ENCODE measurements around the gene CCL25.
"Not testable (repeated sequence)": the region's sequence is repeated elsewhere in the genome, so short reads cannot be mapped to it uniquely, and the experiment has no call there.

Gene CCL25

DNA sequence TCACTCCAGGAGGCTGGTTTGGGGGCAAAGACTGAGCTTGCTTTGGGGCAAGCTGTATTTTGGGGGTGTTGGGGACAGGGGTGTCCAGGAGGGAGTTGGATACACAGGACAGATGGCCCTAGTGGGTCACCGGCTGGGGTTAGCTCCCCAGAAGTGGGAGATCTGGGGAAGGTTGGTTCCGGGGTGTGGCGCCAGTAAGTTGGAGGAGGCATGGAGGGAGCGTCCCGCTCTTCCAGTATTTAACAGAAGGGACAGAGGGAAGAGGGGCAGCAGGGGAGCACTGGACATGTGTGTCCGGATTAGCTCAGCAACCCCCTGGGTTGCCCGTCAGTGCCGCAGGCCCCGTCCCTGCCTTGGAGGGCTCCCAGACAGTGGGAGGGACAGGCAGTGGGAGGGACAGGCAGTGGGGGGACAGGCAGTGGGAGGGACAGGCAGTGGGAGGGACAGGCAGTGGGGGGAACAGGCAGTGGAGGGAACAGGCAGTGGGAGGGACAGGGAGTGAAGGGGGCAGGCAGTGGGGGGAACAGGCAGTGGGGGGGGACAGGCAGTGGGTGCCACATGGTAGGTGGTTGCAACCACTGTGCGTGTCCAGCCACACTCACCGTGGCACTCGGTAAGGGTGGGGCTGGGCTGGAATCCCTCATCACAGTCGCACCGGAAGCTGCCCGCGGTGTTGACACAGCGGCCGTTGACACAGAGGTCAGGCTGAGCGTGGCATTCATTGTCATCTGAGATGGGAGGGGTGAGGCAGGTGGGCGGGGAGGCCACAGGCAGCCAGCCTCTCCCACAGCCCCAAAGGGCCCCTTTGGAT, 33.2 kb downstream of the CCL25 start:
- peak; percentile 28 for DNase-seq (ENCODE audit: low spot score)

DNA sequence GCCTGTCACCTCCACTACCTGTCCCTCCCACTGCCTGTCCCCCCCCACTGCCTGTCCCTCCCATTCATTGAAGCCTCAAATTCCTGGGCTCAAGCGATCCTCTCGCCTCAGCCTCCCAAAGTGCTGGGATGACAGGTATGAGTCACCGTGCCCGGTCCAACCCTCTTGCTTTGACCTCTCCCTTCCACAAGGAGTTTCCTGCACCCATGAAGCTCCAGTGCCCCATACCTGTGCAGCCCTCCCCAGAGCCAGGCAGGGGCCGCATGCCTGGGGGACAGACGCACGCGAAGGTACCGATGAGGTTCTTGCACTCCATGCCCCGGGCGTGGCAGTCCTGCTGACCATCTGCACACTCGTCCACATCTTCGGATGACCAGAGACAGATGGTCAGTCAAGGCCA, 34.3 kb downstream of the CCL25 start:
- DNase-seq (ENCODE audit: low spot score), result no peak

DNA sequence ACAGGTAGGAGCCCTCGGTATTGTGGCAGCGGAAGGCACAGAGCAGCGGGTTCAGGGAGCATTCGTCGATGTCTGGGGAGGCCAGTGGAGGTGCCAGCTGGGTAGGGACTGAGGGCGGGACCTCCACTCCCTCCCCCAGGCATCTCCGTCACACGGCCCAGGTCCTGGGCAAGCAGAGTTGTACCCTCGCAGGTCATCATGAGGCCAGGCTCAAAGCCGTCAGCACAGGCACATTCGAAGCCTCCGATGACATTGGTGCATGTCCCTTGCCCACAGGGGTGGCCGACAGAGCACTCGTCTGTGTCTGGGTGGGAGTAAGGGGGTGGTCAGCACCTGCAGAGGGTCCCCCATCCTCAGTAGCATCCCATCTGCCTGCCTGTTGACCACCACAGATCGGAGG, 35.3 kb downstream of the CCL25 start:
- no peak for DNase-seq (ENCODE audit: low spot score)

DNA sequence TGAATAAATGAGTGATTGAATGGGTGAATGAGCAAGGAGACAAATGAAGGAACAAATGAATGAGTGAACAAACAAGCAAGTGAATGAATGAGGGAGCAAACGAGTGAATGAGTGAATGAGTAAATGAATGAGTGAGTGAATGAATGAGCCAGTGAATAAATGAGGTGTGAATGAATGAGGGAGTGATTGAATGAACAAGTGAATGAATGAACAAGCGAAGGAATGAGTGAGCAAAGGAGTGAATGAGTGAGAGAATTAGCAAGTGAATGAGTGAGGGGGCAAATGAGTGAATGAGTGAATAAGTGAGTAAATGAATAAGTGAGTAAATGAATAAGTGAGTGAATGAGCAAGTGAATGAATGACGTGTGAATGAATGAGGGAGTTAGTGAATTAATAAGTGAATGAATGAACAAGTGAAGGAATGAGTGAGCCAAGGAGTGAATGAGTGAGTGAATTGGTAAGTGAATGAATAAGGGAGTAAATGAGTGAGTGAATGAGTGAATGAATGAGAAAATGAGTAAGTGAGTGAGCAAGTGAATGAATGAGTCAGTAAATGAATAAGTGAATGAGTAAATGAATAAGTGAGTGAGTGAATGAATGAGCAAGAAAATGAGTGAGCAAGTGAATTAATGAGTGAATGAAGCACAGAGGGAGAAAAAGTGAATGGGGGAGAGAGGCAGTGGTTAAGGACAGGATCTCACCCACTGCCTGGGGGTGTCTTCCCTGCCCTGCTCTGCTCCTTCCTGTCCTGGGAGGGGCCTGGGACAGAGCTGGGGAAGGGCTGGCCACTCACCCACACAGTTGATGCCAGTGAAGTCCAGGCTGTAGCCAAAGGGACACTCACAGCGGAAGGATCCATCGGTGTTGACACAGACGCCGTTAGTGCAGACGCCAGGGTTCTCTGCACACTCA, 36.4 kb downstream of the CCL25 start:
- no peak for DNase-seq (ENCODE audit: low spot score)

DNA sequence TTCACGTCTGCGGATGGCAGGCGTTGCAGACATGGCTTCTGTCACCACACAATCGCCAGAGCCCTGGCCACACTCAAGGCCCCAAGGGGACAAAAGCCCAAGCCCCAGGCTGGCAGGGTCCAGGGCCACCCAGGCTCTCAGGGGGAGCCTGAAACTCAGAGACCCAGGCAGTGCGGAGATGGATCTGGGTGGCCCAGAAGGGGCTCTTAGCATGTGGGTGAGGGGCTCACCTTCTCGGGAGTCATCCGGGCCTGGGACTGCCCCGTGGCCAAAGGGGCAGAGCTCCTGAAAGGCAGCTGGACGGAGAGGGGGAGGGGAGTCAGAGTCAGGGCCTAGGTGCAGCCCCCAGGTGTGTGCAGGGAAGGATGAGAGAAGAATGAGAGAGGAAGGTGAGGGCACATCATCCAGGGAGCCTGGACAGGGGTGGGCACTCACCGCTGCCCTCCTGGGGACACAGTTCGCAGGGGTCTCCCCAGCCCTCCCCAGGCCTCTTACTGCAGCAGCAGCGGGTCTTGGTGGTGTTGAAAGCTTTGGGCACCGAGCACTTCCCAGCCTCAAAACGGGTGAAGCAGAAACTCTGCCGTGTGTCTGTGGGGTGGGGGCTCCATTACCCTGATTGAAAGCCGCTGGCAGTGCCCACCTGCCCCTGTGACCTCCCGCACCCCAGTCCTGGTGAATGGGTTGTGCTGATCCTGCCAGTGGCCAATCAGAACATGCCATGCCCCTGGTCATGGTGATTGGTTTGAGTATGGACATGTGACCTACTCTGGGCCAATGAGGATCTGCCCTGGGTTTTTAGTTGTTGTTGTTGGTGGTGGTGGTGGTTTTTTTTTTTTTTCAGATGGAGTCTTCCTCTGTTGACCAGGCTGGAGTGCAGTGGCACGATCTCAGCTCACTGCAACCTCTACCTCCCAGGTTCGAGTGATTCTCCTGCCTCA, 37.4 kb downstream of the CCL25 start:
- DNase-seq (ENCODE audit: low spot score), result no peak

DNA sequence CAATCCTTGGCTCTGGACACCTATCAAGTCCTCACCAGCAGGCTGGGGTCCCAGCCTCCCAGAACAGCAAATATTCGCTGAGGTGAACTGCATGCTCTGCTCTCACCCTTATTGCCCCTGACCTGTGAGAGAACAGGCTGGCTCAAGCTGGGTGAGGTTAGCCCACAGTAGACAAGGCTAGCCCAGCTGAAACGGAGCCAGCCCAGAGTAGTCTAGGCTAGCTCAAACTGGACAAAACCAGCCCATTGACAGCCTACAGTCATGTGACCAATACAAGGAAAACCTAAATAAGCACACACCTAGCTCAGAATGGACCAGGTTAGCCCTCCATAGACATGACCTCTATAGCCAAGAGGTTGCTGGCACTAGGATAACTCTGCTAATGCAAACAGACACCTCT, 38.4 kb downstream of the CCL25 start:
- no peak for DNase-seq (ENCODE audit: low spot score)

DNA sequence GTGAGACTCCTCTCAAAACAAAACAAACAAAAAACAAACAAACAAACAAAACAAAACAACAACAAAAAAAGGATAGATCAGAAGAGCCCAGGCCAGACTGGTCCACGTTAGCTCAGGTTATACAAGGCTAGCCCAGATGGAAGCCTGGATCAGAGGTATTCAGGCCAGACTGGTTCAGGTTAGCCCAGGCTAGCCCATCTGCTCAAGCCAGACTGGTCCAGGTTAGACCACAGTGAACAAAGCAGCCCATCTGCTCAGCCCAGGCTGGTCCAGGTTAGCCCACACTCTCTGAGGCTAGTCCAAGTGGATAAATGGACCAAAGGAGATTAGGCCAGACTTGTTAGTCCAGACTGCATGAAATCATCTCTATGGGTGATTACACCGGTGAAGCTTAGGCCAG, 41.2 kb downstream of the CCL25 start:
- no peak for DNase-seq (ENCODE audit: low spot score)

DNA sequence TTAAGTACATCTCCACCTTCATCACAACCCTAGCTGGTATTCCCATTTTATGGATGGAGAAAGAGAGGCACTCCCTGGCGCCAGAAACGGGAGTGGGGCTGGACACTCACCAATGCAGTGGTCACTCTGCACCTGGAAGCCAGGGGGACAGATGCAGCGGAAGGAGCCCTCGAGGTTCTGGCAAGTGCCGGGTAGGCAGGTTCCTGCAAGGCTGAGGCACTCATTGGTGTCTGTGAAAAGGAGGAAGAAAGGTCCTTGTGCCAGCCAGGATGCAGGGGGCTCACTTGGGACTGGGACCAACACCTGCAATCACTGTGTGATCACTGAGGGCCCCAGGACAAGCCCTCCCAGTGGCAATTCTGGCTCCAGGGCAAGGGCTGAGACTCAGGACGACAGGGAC, 41.8 kb downstream of the CCL25 start:
- DNase-seq (ENCODE audit: low spot score), result no peak

DNA sequence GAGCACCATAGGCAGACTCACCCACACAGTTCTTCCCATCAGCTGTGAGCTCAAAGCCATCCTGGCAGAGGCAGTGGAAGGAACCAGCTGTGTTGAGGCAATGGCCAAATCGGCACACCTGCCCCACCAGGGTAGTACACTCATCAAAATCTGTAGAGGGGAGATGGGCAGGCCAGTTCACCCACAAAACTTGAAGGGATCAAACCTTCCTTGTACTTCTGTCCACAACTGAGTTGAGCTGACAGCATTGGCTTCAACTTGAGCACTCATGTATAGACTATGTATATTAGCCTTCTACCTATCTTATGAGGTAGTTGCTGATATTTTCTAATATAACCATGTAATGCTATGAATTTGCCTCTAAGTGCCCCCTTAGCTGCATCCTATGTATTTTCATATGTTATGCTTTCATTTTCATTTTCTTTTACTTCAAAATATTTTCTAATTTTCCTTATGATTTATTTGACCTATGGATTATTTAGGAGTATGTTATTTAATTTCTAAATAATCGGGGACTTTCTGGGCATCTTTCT, 42.9 kb downstream of the CCL25 start:
- DNase-seq (ENCODE audit: low spot score), result no peak

DNA sequence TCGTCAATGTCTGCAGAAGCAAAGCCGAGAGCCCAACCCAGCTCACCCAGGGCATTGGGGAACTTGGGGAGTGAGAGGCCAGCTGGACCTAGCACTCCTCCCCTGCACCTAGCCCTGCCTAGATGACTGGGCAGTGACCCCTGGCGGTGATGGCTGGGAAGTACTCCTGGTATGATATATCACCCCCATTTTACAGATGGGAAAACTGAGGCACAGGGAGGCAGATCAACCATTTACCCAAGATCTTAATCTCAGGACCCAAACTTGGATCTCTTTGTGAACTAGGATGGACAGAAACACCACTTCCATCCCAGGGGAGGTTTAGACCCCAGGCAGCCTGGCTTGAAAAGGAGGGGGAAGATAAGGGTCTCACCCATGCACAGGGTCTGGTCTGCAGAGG, 43.5 kb downstream of the CCL25 start:
- DNase-seq (ENCODE audit: low spot score), result no peak

DNA sequence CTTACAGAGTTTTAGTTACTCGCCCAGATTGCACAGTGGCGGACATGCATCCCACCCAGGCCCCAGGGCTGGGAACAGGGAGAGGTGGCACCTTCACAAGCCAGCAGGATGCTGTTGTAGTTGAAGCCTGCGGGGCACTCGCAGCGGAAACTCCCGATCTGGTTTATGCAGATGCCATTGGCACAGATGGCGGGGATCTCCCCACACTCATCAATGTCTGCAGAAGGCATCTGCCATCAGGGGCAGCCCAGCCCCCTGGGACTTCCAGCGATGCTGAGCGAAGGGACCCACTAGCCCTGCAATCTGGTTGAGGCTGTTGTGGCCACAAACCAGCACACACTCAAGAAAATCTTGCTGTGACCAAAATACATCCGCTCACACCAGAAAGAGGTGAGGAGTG, 44.6 kb downstream of the CCL25 start:
- no peak for DNase-seq (ENCODE audit: low spot score)

DNA sequence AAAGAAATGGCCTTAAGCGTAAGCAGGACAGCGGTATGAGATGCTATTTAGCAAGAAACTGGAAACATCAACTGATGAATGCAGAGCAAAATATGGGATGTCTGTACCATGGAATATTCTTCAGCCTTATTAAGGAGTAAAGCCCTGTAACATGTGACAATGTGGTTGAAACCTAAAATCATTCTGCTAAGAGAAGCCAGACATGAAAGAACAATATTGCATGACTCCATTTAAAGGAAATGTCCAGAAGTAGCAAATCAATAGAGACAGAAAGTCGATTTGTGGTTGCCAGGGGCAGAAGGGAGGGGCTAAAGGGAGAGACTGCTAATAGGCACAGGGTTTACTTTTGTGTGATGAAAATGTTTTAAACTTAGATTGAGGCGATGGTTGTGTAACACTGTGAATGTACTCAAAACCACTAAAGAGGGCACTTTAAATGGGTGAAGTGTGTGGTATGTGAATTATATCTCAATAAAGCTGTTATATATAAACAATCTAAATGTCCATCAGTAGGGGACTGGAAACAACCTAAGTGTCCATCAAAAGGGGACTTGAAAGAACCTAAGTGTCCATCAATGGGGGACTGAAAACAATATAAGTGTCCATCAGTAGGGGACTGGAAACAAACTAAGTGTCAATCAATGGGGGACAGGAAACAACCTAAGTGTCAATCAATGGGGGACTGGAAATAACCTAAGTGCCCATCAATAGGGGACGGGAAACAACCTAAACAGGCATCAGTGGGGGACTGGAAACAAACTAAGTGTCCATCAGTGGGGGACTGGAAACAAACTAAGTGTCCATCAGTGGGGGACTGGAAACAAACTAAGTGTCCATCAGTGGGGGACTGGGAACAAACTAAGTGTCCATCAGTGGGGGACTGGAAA, 45.4 kb downstream of the CCL25 start:
- no peak for DNase-seq (ENCODE audit: low spot score)

DNA sequence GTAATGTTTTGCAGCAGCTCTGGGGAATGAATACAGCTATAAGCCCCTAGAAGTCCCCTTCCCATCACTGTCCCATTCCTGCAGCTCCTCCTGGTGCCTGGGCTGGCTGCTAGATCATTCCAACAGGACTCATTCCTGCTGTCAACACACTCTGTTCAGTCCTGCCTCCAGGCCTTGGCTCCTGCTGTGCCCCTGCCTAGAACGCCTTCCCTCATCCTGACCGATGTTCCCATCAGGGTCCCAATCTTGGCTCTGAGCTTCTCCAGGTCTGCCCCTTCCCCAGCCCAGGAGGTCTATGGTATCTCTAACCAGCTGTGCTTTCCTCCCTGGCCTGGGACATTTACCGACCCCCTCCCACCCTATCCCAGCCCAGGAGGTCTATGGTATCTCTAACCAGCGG, 48.8 kb downstream of the CCL25 start:
- no peak for DNase-seq (ENCODE audit: low spot score)

DNA sequence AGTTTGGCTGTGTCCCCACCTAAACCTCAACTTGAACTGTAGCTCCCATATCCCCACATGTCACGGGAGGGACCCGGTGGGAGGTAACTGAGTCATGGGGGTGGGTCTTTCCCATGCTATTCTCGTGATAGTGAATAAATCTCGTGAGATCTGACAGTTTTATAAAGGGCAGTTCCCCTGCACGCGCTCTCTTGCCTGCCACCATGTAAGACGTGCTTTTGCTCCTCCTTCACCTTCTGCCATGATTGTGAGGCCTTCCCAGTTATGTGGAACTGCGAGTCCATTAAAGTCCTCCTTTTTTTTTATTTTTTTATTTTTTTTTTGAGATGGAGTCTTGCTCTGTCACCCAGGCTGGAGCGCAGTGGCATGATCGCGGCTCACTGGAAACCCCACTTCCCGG, 49.4 kb downstream of the CCL25 start:
- DNase-seq (ENCODE audit: low spot score), result not testable (repeated sequence)

DNA sequence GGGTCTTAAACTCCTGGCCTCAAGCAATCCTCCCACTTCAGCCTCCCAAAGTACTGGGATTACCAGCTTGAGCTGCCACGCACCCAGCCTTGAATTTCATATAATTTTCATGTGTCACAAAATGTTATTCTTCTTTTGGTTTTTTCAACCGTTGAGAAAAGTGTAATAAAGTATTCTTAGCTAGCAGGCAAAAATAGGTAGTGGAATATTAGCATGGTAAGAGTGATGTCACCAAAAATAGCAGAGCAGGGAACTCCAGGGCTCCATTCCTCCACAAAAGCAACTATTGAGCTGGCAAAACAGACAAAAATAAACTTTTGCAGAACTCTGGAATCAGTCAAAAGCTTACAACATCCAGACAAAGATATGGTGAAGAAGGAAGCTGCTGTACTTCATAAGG, 52.9 kb downstream of the CCL25 start:
- no peak for DNase-seq (ENCODE audit: low spot score)

DNA sequence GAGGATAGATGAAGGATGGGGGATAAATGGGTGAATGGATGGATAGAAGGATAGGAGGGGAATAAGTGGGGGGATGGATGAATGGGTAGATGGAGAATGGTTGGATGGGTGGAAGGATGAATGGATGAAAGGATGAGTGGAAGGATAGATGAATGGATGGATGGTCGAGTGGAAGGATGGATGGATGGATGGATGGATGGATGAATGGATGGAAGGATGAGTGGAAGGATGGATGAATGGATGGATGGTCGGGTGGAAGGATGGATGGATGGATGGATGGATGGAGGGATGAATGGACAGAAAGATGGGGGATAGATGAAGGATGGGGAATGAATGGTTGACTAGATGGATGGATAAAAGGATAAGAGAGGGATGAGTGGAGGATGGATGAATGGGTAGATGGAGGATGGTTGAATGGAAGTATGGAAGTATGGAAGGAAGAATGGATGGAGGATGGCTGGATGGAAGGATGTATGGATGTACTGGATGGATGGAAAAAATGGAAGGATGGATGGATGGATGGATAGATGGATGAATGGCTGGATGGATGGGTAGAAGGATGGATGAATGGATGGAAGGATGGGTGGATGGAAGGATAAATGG, 54.8 kb downstream of the CCL25 start:
- no peak for DNase-seq (ENCODE audit: low spot score)

DNA sequence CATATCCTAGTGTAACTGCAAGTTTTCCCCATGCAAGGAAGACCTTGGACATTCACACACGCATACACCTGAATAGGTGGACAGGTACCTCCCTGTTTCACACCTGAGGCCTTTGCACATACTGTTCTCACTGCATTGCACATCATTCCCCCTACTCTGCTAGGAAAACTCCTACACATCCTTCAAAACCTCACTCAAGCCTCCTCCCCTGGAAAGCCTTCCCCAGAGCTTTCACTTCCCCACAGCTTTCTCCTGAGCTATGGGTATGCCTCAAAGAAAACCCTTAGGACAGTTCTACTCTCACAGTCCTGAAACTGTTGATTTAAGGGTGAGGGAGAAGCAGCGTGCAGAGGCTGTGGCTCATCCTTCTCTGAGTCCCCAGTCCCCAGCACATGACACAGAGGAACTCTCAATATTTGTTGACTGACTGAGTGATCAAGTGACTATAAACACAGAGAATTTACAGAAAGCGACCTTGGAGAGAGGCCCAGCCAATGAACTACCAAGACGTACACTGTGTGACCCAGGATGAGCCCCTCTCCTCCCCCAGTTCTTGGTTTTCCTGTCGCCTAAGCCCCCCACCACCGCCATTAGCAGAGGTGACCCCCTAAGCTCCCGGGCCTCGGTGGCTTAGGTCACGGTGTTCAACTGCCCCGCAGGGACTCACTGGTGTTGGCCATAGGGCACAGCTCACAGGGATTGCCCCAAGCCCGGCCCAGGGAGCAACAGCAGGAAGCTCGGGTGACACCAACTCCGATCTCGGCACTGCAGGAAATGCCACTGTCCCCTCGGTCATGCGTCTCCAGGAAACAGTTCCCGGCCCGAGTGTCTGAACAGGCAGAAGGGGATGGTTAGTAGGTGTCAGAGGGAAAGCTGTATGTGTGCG, 56.2 kb downstream of the CCL25 start:
- DNase-seq (ENCODE audit: low spot score), result no peak

DNA sequence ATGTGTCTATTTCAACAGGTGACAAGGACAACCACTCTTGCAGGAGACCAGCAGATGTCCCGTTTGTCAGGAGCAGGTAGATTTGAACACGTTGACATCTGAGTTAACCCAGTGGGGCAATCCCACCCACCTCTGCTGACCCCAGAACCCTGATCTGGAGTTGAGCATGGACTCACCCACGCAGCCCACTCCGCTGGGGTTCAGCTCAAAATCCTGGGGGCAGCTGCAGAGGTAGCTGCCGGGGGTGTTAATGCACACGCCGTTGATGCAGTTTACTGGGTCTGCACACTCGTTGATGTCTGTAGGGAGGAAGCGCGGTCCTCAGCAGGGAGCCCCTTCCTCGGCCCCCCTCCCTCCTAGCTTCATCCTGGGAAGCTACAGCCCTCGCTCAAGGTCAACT, 56.9 kb downstream of the CCL25 start:
- no peak for DNase-seq (ENCODE audit: low spot score)

DNA sequence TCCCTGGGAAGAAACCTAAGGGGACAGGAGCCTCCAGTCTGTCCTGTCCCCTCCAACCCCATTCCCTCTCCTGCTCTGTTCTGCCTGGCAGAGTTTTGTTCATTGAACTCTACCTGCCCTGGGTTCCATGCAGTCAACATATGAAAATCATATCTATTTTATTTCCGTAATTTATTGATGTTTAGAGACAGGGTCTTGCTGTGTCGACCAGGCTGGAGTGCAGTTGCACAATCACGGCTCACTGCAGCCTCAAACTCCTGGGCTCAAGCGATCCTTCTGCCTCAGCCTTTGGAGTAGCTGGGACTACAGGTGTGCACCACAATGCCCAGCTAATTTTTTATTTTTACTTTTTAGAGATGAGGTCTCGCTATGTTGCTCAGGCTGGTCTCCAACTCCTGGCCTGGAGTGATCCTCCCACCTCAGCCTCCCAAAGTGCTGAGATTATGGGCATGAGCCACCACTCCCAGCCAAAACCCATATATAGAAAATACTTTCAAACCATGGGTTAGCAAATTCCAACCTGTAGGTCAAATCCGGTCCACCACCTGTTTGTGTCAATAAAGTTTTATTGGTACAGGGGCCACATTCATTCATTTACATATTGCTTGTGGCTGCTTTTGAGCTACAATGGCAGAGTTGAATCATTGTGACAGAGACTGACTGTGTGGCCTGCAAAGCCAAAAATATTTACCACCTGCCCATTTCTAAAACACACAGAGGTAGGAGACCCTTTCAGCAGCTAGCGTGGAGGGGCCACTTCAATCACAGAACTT, 57.5 kb downstream of the CCL25 start:
- DNase-seq (ENCODE audit: low spot score), result no peak

Data from COLO829 (cell line).